Esophagus squamous epithelium (tissue), 5 donors: ENCODE data around the gene ZFP30. TPM values are rescaled to one million over a fixed set of nuclear protein-coding genes. Genes with fewer than 3 reads are reported as not detected.
"Not testable (repeated sequence)": the region's sequence is repeated elsewhere in the genome, so short reads cannot be mapped to it uniquely, and the experiment has no call there.

ENCODE experiments used
- DNase-seq: peaks from one replicate; lab custom pipeline; 2025; lab: John Stamatoyannopoulos, UW
- H3K27ac ChIP-seq, 4 donors: fragments of 200-600 bp; sonication (generic); one replicate each; pipeline ENCODE4 v1.5.1; 2016 to 2019; ENCODE audit warnings: mild to moderate bottlenecking in 1 of 4
- H3K27me3 ChIP-seq, 4 donors: fragments of 200-600 bp; sonication (generic); 1 replicate in 3 of 4; 2 replicates in 1 of 4; pipeline versions ENCODE4 v1.5.1 to v1.6.0; 2017 to 2021; ENCODE audit warnings: antibody characterized with exemption in 1 of 4
- H3K36me3 ChIP-seq, 3 donors: fragments of 200-600 bp; sonication (generic); one replicate each; pipeline ENCODE4 v1.5.1; 2016 to 2019
- H3K4me1 ChIP-seq, 3 donors: fragments of 200-600 bp; sonication (generic); one replicate each; pipeline ENCODE4 v1.5.1; 2017 to 2019
- H3K4me3 ChIP-seq, 4 donors: fragments of 200-600 bp; sonication (generic); 1 replicate in 3 of 4; 2 replicates in 1 of 4; pipeline ENCODE4 v1.5.1; 2016 to 2019; ENCODE audit warnings: mild to moderate bottlenecking in 2 of 4, moderate library complexity in 1 of 4
- H3K9me3 ChIP-seq, 3 donors: fragments of 200-600 bp; sonication (generic); one replicate each; pipeline ENCODE4 v1.5.1; 2016 to 2019
- CTCF ChIP-seq, 6 experiments: fragments of 450-650 bp in 4 of 6; fragments of 200-600 bp in 2 of 6; sonication (generic) in 2 of 6; IDR thresholded peaks; one replicate each; pipeline ENCODE4 v1.5.1; 2016 to 2019; ENCODE audit warnings: antibody characterized with exemption in 6 of 6, mild to moderate bottlenecking in 4 of 6, moderate library complexity in 4 of 6
- POLR2A ChIP-seq, 4 donors: fragments of 450-650 bp; IDR thresholded peaks; one replicate each; pipeline ENCODE4 v1.6.1; 2017; ENCODE audit warnings: antibody characterized with exemption in 4 of 4, mild to moderate bottlenecking in 4 of 4, moderate library complexity in 3 of 4
- WGBS, 2 donors: methylation state at CpG; one replicate each; pipeline ENCODE4 v1.1.5; 2018; 5-methylcytosine and 5-hydroxymethylcytosine counted together
- intact Hi-C: fragments of 100-400 bp; cut with DNase I; formaldehyde crosslinking; loops from one replicate; pipeline ENCODE4 v1.15.0; 2022
- total RNA-seq, 4 donors: library from RNA; depleted of rRNA; stranded (reverse); fragments of >200 nt; gene quantifications; one replicate each; pipeline ENCODE4 v1.1.0, GENCODE V29; 2016
- donor health status: DM: yes; HTN: yes; CAD: no.

Gene ZFP30
- total RNA-seq, 4 donors from 2014 or later: 3.4 to 13.9 (median 5.3) TPM

- no peak overlapping the region for H3K27ac ChIP-seq
- no peak overlapping the region for H3K4me3 ChIP-seq
- intact Hi-C loops: no loop called here
- WGBS, 2 donors: 74 to 75% methylated on average over 11 of the region's 11 CpGs
- H3K9me3 ChIP-seq: peaks cover 0 to 47% (median 3%) of the 10 kb centered on the region in 3 donors
- H3K36me3 ChIP-seq: peaks cover 0 to 13% (median 0%) of the 10 kb centered on the region in 3 donors
- no peaks in the 10 kb centered on the region for H3K27me3 ChIP-seq
- TF ChIP-seq POLR2A (IDR thresholded peaks at IDR 0.05): no peak
- no peak for TF ChIP-seq CTCF (IDR thresholded peaks at IDR 0.05)
- H3K4me1 ChIP-seq: peaks cover 0 to 21% (median 0%) of the 10 kb centered on the region in 3 donors
- no peak for DNase-seq
Measured at GRCh38 chr19:37692956-37693620, 37.8 kb upstream of the ZFP30 start.

- DNase-seq: peak; percentile 31
- peak in 1 of 6 experiments; percentile 7 for TF ChIP-seq CTCF (IDR thresholded peaks at IDR 0.05)
- TF ChIP-seq POLR2A (IDR thresholded peaks at IDR 0.05): peak in 2 of 4 donors; percentile 27 to 29
- Histone ChIP-seq H3K27ac (peak overlapping the region; percentile 32 to 85 (median 78)), H3K4me1 (peaks cover 0 to 21% (median 0%) of the 10 kb centered on the region in 3 donors), H3K4me3 (peak overlapping the region; percentile 40 to 70 (median 54)), H3K36me3 (peaks cover 0 to 8% (median 0%) of the 10 kb centered on the region in 3 donors), H3K9me3 (peaks cover 0 to 43% (median 3%) of the 10 kb centered on the region in 3 donors), H3K27me3 (no peaks in the 10 kb centered on the region)
- intact Hi-C loops: no loop called here
- WGBS, 2 donors: 1 to 2% methylated on average over 20 to 35 of the region's 48 CpGs
Measured at GRCh38 chr19:37691881-37692504, 36.7 kb upstream of the ZFP30 start.

GRCh38 chr19:37683520-37683919, 28.3 kb upstream of the ZFP30 start:
- Histone ChIP-seq H3K4me3 (no peak overlapping the region), H3K9me3 (peaks cover 0 to 54% (median under 1%) of the 10 kb centered on the region in 3 donors), H3K27ac (no peak overlapping the region), H3K36me3 (no peaks in the 10 kb centered on the region), H3K4me1 (no peaks in the 10 kb centered on the region), H3K27me3 (no peaks in the 10 kb centered on the region)
- DNase-seq: no peak
- no peak for TF ChIP-seq POLR2A (IDR thresholded peaks at IDR 0.05)
- 80 to 85% methylated on average over 3 of the region's 3 CpGs for WGBS, 2 donors
- intact Hi-C loops: no loop called here

- TF ChIP-seq POLR2A (IDR thresholded peaks at IDR 0.05) (no peak), CTCF (IDR thresholded peaks at IDR 0.05) (no peak)
- no peak for DNase-seq
- WGBS, 2 donors: 89 to 92% methylated on average over 6 of the region's 6 CpGs
- intact Hi-C loops: no loop called here
- Histone ChIP-seq H3K27ac (no peak overlapping the region), H3K27me3 (no peaks in the 10 kb centered on the region), H3K9me3 (peaks cover 5 to 95% (median 50%) of the 10 kb centered on the region in 3 donors), H3K36me3 (no peaks in the 10 kb centered on the region), H3K4me1 (no peaks in the 10 kb centered on the region), H3K4me3 (no peak overlapping the region)
Measured at GRCh38 chr19:37669450-37669914, 14.2 kb upstream of the ZFP30 start.

- H3K27ac ChIP-seq, H3K36me3 ChIP-seq, DNase-seq, H3K4me3 ChIP-seq, intact Hi-C loops, H3K27me3 ChIP-seq: not testable (repeated sequence)
- Histone ChIP-seq H3K4me1 (peaks cover 0 to 31% (median 19%) of the 10 kb centered on the region in 3 donors), H3K9me3 (peaks cover 0 to 15% (median 0%) of the 10 kb centered on the region in 3 donors)
- 94% methylated on average over 8 of the region's 8 CpGs for WGBS, 2 donors
Measured at GRCh38 chr19:37657157-37657556, 1.9 kb upstream of the ZFP30 start.
